HG03103 (cell line): ENCODE data around the gene CENPU.

Experiments
- ATAC-seq: cut with Tn5 transposase; IDR thresholded peaks from one replicate; pipeline ENCODE4 v1.9.1; 2021; ENCODE audit warnings: low read depth; ENCODE audit not compliant: unreplicated experiment

CENPU gene

DNA sequence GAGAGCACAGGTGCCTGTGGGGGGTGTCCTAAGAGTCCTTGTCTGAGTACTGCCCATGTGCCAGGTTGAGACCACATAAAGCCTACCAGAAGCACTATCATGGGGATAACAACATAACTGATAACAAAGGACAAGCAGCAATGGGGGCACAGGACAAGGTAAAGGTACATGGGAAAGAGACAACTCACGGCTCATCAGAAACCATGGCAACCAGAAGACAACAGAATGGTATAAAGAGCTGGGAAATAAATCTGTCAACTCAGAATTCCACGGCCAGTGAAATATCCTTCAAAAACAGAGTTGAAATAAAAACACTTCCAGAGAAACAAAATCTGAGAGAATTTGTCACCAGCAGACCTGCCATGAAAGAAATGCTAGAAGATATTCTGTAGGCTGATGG, 20.0 kb downstream of the CENPU start:
- no peak for ATAC-seq

DNA sequence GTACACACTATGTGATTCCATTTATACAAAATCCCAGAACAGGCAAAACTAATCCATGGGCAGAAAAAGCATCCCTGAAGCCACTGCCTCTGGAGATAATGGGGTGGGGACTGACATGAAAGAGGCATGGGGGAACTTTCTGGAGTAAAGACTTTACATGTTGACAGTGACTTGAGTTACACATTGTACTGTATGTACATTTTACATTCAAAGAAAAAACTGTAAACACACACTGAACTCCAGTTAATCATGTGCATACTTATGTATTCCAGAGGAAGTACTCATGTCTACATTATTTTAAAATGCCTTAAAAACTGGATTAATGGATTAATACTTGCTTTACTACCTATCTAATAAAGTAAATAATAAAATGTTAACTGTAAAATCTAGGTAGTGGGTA, 21.6 kb downstream of the CENPU start:
- ATAC-seq: no peak

DNA sequence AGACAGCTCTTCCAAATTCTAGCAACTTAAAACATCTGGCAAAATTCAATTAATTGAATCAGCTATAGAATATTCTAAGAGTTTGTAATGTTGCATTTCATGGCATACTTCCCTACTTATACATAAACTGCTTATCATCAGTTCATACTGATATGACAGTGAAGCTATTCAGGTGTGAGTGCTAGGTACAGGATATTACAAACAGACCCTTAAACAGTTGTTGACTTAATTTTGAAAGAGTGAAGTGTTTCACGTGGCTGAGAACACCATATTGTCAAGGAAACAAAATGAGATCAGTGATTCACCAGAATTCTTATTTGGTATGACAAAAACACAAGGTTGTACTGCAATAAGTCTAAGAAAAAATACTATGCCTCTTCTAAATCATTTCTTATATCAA, 27.4 kb downstream of the CENPU start:
- ATAC-seq: no peak

DNA sequence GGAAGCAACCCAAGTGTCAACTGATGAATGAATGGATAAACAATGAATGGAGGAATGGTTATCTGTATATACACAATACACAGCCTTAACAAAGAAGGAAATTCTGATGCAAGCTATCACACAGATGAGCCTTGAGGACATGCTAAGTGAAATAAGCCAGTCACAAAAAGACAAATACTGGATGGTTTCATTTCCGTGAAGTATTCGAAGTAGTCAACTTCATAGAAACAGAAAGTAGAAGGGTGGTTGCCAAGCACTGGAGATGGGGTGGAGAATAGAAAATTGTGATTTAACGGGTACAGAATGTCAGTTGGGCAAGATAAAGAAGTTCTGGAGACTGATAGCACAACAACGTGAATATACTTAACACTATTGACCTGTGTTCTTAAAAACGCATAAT, 28.2 kb downstream of the CENPU start:
- ATAC-seq: no peak

DNA sequence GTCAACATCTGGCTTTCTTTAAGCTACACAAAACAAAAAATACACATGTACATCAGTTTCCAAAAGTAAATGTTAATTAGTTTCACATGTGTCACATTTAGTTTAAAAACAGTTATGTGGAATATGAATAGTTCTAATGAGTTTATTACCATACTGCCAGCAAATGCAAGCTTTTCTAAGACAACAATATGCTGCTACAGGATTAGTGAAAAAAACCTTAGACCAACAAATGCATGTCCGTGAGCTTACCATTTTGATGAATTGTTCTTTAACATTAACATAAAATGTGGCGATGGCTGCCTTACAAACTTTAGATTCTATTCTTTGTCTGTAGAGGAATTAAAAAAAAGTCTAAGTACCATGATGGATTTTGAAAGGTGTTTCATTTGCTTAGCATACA, 31.8 kb downstream of the CENPU start:
- no peak for ATAC-seq

DNA sequence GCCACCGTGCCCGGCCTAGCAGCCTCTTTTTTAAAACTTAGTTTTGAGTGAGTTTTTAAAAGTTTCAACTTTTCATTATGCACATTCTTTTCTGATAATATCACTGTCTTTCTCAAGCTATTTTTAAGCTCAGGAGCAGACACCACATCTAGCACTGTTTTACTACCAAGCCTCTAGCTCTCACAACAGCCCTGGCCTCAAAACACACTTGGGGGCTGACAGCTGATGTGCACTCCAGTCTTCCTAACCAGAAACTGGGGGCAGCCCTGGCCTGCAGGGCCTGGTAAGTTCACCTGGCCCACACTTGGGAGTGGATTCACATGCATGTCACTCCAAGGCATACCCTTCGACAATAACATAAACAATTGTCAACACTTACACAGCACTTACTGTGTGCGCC, 34.0 kb downstream of the CENPU start:
- ATAC-seq: no peak

DNA sequence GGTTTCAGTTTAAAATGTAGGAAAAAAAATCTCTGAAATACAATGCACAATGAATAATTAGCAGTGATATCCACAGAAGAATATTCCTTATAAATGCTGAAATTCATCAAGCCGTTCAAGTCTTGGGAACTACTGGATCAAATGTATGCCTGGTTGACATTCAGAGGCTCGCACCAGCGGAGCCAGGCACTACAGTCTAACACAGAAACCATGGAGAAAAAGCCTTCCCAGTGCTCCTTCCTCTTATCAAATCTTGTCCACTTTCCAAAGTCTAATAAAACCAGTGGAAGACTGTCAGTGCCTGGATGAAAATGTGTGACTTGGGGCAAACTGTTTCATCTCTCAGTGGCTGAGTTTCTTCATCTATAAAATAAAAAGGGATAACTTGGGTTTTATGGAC, 35.9 kb downstream of the CENPU start:
- no peak for ATAC-seq

DNA sequence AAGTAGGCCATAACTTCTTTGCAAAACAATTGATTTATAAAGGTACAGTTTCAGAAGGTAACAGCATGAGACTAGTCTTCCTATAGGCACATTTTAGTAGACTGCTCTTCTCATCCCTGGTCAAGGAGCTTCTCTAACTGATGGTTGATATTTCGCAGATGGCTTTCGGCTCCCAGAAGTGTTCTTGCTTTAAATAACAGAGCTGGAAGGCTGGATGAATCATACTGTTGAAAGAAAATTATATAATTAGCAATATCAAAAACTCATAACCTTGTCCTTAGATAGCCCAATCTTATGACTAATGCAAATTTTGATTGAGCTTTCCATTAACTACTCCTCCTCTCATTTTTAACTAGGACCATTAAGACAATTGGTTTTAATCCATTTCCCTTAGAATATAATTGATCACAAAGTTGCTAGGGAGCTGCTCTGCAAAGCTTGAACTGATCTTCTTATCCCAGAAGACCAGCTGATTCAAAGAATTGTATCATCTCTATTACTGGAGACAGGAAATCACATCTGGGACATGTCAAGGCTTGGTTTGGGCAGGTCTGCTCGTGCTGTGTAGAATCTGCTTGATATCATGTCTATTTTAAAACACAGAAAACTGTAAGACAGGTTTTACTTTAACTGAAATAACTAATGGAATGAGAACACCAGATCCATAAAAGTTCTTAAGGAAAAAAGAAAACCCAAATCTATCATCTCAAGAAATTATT, 38.6 kb downstream of the CENPU start:
- ATAC-seq: no peak

DNA sequence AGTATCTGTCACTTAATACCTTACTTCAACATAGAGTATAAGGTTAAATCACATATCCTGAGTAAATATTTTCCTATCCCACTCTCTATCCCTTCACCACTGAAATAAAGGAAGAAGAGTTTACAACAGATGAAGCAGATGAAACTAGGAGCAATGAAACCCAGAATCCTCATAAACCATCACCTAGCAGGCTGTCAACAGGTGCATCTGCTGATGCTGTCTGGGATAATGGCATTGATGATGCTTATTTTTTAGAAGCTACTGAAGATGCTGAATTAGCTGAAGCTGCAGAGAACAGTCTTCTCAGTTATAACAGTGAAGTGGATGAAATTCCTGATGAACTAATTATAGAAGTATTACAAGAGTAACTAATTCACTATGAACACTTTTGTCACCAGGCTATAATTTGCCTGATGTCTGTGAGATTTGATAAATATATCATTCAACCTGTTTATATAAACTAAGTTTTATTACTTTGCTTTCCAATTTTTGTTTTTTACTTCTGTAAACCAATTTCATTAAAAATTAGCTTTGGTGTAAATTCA, 39.4 kb downstream of the CENPU start:
- ATAC-seq: no peak

DNA sequence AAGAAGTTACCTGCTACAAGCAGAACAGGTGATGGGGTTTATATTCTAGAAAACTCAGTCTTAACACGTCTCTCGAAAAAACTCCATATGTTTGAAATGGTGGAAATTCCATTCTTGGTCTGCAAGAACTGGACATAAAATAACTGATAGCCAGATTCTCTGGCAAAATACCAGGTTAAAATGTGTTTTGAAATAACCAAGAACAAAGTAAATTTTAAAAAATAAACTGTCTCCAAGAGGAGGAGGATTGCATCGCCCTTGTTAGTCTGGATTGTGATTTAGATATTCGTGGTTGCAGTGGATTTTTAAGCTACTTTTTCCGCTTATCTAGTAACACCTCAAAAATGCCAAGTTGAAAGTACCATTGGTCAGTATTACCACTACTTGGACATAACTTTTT, 40.8 kb downstream of the CENPU start:
- no peak for ATAC-seq

DNA sequence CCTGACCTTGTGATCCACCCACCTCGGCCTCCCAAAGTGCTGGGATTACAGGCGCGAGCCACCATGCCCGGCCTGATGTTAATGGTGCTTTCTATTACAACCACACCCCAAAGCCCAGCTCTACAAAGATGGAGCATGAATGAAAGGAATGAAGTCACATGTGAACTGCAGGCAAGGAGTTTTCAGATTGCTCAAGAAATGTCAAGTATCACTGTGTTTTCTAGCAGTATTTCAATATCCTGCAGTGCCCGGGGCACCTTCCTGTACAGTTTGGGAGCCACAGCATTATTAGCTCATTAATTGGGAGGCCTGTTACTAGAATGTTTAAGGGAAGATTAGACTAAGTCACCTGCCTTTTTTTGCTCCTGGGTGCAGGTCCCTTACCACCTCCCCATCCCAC, 44.2 kb downstream of the CENPU start:
- ATAC-seq: no peak

DNA sequence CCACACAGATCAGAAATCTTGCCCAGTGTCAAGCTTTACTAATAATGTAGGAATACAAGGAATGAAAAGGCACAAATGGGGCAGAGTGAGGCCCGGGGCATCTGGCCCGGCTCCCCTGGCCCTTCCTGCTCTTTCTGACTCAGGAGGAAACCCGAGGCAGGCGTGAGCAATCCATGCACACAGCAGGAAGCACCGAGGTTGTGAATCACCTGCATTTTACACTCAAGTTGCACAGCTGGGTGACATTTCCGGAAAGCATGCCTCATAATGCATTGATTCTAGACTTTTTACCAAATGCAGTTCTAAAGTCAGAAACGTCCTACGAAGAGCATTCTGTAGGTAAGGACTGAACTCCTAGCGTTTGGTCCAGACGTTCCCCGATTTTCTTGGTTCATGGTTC, 45.4 kb downstream of the CENPU start:
- ATAC-seq: no peak

DNA sequence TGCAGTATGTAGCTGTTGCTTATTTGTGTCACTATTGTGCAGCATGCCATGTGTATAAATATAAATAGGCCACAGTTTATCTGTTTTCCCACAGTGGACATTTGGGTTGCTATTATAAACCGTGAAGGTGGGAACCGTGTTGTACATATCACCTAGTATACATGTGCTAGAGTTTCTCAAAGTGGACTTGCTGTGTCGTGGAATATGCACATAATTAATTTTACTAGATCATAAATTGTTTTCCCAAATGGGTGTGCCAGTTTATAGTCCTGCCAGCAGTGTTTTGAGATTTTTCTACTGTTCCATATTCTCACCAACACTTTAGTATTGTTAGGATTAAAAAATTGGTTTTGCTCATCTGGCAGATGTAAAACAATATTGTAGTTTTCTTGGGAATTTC, 45.9 kb downstream of the CENPU start:
- no peak for ATAC-seq

DNA sequence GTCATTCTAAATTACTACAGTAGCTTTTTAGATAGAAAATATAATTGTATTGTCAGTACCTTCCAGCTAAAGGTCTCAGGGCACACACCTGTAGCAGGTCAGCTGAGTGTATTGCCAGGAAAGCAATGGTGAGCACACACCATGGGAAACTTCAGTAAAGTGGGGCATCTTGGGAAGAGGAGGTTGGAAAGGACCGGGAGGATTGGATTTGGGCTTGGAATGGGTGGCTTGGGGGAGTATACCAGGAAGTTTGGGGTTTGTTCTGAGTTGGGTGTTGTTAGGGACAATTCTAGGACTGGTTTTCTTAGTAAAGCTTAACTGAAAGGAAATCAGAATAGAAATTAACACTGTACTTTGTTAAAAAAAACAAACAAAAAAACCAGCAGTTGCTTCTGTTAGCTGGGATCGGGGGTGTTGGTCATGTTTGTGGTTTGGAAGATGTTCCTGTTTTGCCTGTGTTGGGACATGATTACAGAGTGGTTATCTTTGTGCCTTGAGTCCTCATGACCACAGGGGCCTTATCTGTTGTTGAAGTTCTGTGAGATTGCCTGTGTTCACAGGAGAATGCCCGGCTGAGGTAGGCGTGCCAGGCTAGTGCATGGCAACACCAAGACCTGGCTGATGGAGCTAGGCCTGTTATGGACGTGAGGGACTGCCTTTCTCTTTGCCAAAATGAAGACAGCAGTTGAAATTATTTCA, 49.3 kb downstream of the CENPU start:
- no peak for ATAC-seq

DNA sequence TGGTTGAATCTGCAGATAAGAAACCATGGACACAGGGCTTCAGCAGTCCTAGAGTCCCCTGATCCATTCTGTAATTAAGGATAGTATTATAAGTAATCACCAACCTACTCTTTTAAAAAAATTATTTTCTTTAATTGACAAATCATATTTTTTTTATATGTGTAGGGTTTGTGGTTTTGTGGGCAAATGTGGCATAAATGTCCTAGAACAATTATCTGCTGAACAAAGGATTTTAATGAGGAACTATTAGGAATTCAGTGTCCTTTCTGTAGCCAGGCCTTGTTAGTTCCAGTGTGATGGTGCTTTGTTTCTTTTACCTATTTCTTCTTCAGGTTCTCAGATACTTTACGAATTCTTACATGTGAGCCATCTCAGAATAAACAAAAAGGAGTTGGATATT, 52.0 kb downstream of the CENPU start:
- ATAC-seq: no peak

DNA sequence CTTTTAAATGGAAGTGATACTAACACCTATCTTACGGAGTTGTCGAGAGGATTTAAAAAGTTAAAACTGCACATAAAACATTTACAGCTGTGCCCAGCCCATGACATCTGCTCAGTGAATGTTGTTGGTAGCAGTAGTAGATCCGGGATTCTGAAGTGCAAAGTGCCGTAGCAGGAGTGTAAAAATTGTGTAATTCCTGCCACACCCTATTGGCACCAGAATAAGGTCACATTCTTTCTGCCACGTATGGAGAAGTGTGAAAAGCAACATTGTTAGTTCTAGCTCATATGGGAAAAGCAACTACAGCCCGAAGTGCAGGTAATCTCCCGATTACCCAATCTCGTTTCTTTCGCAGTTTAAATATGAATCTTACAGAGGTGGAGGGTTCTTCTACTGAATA, 53.2 kb downstream of the CENPU start:
- no peak for ATAC-seq

DNA sequence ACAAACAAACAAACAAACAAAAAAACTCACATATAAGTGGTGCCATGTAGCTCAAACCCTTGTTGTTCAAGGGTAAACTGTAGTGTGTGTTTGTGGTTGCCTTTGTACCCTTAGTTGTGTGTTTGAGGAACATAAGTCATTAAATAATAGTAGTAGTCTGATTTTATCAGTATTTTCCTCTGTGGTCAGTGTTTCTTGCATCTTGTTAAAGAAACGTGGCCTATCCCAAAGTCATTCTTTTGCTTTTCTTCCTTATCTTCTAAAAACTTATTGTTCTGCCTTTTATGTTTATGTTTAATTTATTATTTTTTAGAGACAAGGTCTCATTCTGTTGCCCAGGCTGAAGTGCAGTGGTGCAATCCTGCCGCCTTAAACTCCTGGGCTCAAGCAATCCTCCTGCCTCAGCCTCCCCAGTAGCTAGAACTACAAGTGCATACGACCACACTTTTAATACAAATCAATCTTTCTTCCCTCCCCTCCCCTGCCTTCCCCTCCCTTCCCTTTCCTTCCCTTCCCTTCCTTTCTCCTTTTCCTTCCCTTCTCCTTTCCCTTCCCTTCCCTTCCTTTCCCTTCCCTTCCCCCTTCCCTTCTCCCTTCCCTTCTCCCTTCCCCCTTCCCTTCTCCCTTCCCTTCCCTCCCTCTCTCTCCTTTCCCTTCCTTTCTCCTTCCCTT, 57.9 kb downstream of the CENPU start:
- no peak for ATAC-seq

DNA sequence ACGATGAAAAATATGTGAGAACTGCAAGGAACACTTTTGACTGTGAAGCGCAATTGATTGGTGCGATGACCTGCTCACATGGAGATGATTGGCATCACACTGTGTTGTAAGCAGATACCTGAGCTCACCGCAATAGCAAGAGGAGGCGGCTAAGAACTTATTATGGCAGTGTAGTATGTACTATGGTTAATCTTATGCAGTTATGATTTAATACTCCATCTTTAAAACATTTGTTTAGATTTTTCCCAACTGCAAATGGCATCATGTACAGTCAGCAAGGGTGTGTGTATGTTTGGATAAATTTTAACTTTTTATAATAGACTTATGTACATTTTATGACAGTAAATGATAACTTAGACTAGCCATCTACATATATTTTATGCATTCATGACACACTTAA, 58.9 kb downstream of the CENPU start:
- ATAC-seq: no peak

DNA sequence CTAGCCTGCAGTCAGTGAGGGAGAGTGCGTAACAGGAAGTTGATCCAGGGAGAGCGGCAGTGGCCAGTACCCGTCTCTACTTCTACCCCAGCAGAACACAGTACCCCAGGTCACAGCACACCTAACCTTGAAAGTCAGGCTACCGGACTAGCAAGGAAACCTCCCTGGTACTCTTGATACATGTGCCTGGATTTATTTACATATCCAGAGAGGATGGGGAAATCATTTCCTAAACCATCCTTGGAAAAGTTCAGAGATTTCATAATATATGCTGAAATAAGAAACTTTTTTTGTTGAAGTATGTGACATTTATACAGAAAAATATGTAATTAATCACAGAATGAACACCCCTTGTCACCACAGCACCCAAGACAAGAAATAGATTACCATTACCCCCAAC, 59.9 kb downstream of the CENPU start:
- no peak for ATAC-seq

DNA sequence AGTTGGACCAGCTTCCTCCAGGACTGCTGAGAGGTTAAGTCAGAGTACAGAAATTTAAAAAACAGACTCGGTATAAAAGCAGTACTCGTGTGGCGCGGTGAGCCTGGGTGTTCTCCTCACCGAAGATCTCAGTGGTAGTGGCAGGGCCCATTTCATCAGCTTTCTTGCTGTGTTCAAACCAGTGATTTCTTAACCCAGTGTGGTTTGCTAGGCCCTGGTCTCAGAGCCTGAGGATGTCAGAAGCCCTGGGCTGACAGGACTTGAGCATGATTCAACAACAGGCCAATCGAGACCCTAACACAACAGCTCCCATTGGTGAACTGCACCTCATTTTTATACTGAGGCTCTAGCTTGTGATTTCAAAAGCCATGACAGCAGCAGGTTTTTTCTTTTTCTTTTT, 61.2 kb downstream of the CENPU start:
- no peak for ATAC-seq

DNA sequence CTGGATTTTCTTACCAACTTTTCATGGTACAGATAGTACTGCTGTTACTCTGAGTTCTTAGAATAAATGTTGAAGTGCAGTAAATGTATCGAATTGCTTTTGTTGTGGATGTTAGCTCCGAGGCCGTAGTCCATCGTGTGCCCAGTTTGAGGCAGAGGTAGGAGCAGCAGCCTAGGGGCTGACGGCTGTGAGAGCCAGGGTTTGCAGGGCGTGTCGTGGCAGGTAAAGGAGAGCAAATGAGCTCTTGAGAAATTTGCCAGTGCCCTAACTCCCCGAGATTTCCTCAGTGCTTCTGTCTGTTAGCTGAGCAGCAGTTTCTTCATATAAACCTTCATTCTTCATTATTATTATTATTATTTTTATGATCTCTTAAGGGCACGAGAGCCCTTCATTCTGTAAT, 62.8 kb downstream of the CENPU start:
- ATAC-seq: no peak

DNA sequence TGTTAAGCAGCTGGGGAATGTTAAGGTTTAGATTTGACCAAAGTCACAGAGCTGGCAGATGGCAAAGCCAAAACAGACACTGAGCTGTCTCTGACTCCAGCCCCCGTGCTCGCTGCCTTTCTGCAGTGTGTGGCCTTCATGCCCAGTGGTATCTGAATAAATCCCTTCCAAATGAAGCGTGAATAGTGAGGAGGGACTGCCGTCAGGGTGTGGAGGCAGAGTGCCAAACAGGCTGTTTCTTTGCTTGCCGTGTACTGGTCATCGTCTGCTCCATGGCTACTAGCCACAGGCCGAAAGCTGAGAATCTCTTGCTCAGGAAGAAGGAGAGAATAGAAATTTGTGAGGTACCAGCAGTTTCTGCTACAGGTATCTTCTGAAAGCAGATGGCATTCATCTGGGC, 64.6 kb downstream of the CENPU start:
- ATAC-seq: no peak
